Astrocyte (in vitro differentiated cells and primary cell): ENCODE data around the gene MIOX. TPM values are rescaled to one million over a fixed set of nuclear protein-coding genes. Genes with fewer than 3 reads are reported as not detected.

ENCODE experiments used
- DNase-seq: peaks from one replicate; pipeline ENCODE4 v3.0.0-alpha.2; 2010; ENCODE audit warnings: low read depth
- FAIRE-seq: peaks from 2 replicates; lab custom pipeline; 2011; peaks lifted over from hg19 to GRCh38; lab: Jason Lieb, UNC
- H2AFZ ChIP-seq: 2 replicates; pipeline ENCODE4 v1.6.0; 2012; ENCODE audit warnings: low read depth, low read length, inconsistent platforms
- H3K27ac ChIP-seq: 2 replicates; pipeline ENCODE4 v1.5.1; 2011; ENCODE audit warnings: low read depth, low read length, inconsistent platforms
- H3K27me3 ChIP-seq: 2 replicates; pipeline ENCODE4 v1.6.0; 2011; ENCODE audit warnings: low read length, inconsistent platforms; ENCODE audit not compliant: insufficient read depth
- H3K36me3 ChIP-seq: 2 replicates; pipeline ENCODE4 v1.5.1; 2011; ENCODE audit warnings: low read length, inconsistent platforms; ENCODE audit not compliant: insufficient read depth
- H3K4me1 ChIP-seq: 2 replicates; pipeline ENCODE4 v1.5.1; 2011; ENCODE audit warnings: low read length, inconsistent platforms; ENCODE audit not compliant: insufficient read depth
- H3K4me2 ChIP-seq: 2 replicates; pipeline ENCODE4 v1.6.0; 2012; ENCODE audit warnings: low read length, inconsistent platforms
- H3K4me3 ChIP-seq: 2 replicates; pipeline ENCODE4 v1.5.1; 2011; ENCODE audit warnings: low read depth, mild to moderate bottlenecking, low read length, inconsistent platforms; ENCODE audit not compliant: insufficient read depth
- H3K79me2 ChIP-seq: 2 replicates; pipeline ENCODE4 v1.6.0; 2012; ENCODE audit warnings: mild to moderate bottlenecking, low read length, inconsistent platforms; ENCODE audit not compliant: insufficient read depth
- H3K9ac ChIP-seq: 2 replicates; pipeline ENCODE4 v1.6.0; 2012; ENCODE audit warnings: mild to moderate bottlenecking, low read length, inconsistent platforms
- H3K9me3 ChIP-seq: 2 replicates; pipeline ENCODE4 v1.5.1; 2012; ENCODE audit warnings: low read depth, mild to moderate bottlenecking, low read length, inconsistent platforms; ENCODE audit not compliant: insufficient read depth
- H4K20me1 ChIP-seq: 2 replicates; pipeline ENCODE4 v1.6.0; 2012; ENCODE audit warnings: low read length, inconsistent platforms; ENCODE audit not compliant: insufficient read depth
- H3K27ac Mint-ChIP-seq: one replicate; pipeline ENCODE4 v1.8.0; 2021; ENCODE audit warnings: mild to moderate bottlenecking, mixed read lengths; ENCODE audit not compliant: unreplicated experiment
- H3K27me3 Mint-ChIP-seq: one replicate; pipeline ENCODE4 v1.8.0; 2021; ENCODE audit warnings: low read depth, mixed read lengths; ENCODE audit not compliant: unreplicated experiment
- H3K36me3 Mint-ChIP-seq: one replicate; pipeline ENCODE4 v1.8.0; 2021; ENCODE audit warnings: low read depth, mixed read lengths; ENCODE audit not compliant: unreplicated experiment
- H3K4me1 Mint-ChIP-seq: one replicate; pipeline ENCODE4 v1.8.0; 2021; ENCODE audit warnings: low read depth, mixed read lengths; ENCODE audit not compliant: unreplicated experiment
- H3K4me3 Mint-ChIP-seq: one replicate; pipeline ENCODE4 v1.8.0; 2021; ENCODE audit warnings: mild to moderate bottlenecking, moderate library complexity, mixed read lengths; ENCODE audit not compliant: unreplicated experiment
- H3K9me3 Mint-ChIP-seq: one replicate; pipeline ENCODE4 v1.8.0; 2021; ENCODE audit warnings: mild to moderate bottlenecking, mixed read lengths; ENCODE audit not compliant: unreplicated experiment
- EZH2 ChIP-seq: IDR thresholded peaks from 2 replicates; pipeline ENCODE4 v1.6.1; 2012; ENCODE audit warnings: mild to moderate bottlenecking, low read length, inconsistent platforms; ENCODE audit not compliant: insufficient read depth
- total RNA-seq: library from RNA; stranded (reverse); gene quantifications from 2 replicates; pipeline ENCODE4 v1.2.1, GENCODE V29; 2021
- TF ChIP-seq, protein P1 (sequence below): IDR thresholded peaks from 2 replicates; pipeline ENCODE4 v1.5.1; 2011; ENCODE audit warnings: low read depth, mild to moderate bottlenecking, inconsistent platforms, low read length, moderate library complexity; ENCODE audit not compliant: insufficient read depth

MIOX gene
- total RNA-seq, 1 donor from 2014 or later, result 0.91 TPM

DNA sequence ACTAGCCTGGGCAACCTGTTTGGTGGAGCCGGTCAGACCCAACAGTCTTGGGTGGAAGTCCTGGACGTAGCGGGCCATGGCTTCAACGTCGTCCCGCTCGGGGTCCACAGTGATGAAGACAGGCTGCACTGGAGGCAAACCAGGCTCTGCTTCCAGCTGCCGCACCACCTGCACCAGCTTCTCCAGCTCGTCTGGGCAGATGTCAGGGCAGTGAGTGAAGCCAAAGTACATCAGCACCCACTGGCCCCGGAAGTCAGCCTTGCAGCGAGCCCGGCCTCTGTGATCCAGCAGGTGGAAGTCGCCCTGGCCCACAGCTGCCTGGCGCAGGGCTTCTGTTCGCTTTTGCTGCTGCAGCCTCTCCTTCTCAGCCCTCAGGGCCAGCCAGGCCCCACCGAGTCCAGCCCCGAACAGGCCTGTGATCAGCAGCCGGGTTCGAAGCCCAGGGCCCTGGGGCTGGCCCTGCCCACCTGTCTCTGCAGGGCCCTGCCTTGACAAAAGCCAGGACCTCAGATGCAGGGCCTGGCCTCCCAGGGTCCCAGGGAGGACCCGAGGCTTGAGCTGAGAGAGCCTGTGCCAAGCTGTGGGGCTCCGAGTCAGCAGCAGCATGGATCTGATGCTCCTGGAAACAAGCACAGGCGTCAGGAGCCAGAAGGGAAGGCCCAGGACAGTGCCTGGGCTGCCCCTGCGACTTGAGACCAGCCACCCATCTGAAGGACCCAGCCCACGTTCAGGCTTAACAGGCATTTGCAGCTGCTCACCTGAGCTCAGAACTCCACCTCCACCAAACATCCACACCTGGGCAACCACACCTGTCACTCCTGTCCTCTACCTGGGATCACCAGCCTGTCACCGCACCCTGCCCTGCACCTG lies 37.4 kb downstream of the MIOX start:
- peaks cover 3% of the 10 kb centered on the region for H3K9me3 Mint-ChIP-seq
- peak overlapping the region; percentile 97 for H3K4me3 Mint-ChIP-seq
- FAIRE-seq (no peak), DNase-seq (no peak)
- H3K79me2 ChIP-seq, result peaks cover 36% of the 10 kb centered on the region
- H2AFZ ChIP-seq, result no peak overlapping the region
- no peaks in the 10 kb centered on the region for H3K27me3 Mint-ChIP-seq
- H3K9me3 ChIP-seq, result no peaks in the 10 kb centered on the region
- H3K4me1 ChIP-seq, result peaks cover 20% of the 10 kb centered on the region
- peaks cover 7% of the 10 kb centered on the region for H3K36me3 Mint-ChIP-seq
- H3K9ac ChIP-seq, result peak overlapping the region; percentile 84
- peaks cover 1% of the 10 kb centered on the region for H3K27me3 ChIP-seq
- peaks cover 40% of the 10 kb centered on the region for H4K20me1 ChIP-seq
- H3K27ac Mint-ChIP-seq, result peak overlapping the region; percentile 90
- H3K4me1 Mint-ChIP-seq, result peaks cover 4% of the 10 kb centered on the region
- H3K36me3 ChIP-seq, result no peaks in the 10 kb centered on the region
- peak overlapping the region; percentile 99 for H3K4me2 ChIP-seq
- TF ChIP-seq, protein P1, sequence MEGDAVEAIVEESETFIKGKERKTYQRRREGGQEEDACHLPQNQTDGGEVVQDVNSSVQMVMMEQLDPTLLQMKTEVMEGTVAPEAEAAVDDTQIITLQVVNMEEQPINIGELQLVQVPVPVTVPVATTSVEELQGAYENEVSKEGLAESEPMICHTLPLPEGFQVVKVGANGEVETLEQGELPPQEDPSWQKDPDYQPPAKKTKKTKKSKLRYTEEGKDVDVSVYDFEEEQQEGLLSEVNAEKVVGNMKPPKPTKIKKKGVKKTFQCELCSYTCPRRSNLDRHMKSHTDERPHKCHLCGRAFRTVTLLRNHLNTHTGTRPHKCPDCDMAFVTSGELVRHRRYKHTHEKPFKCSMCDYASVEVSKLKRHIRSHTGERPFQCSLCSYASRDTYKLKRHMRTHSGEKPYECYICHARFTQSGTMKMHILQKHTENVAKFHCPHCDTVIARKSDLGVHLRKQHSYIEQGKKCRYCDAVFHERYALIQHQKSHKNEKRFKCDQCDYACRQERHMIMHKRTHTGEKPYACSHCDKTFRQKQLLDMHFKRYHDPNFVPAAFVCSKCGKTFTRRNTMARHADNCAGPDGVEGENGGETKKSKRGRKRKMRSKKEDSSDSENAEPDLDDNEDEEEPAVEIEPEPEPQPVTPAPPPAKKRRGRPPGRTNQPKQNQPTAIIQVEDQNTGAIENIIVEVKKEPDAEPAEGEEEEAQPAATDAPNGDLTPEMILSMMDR, result no peak
- no peak for TF ChIP-seq EZH2
- H3K27ac ChIP-seq, result no peak overlapping the region
- H3K4me3 ChIP-seq, result peak overlapping the region; percentile 72

DNA sequence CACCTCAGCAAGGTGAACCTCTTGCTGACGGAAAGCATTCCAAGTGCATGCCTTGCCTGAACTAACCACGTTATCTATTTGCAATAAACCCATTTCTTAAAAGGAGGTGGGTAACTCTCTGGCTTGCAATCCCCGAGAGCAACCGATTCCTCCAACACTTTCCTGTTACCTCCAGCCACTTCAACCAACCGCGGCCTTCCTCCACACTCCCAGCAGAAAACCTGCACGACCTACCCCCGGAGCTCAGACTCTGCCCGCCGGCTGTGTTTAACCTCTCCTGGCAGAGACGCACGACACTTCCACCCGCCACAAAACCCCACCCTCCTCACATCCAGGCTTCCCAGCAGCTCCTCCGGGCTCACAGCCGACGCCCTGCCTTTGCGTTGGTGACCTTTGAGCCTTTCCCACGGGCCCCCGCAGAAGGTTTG lies 38.0 kb downstream of the MIOX start:
- Histone ChIP-seq H3K79me2 (peaks cover 36% of the 10 kb centered on the region), H3K36me3 (no peaks in the 10 kb centered on the region), H3K4me3 (peak overlapping the region; percentile 72), H3K27ac (peak overlapping the region; percentile 77), H3K4me2 (peak overlapping the region; percentile 99), H3K27me3 (peaks cover 7% of the 10 kb centered on the region), H2AFZ (peak overlapping the region; percentile 81), H3K9me3 (no peaks in the 10 kb centered on the region), H4K20me1 (peaks cover 42% of the 10 kb centered on the region), H3K4me1 (peaks cover 20% of the 10 kb centered on the region), H3K9ac (peak overlapping the region; percentile 84)
- Mint-ChIP-seq H3K36me3 (peaks cover 7% of the 10 kb centered on the region), H3K9me3 (peaks cover 3% of the 10 kb centered on the region), H3K4me1 (peaks cover 4% of the 10 kb centered on the region), H3K4me3 (peak overlapping the region; percentile 97), H3K27ac (peak overlapping the region; percentile 90), H3K27me3 (no peaks in the 10 kb centered on the region)
- TF ChIP-seq EZH2, result no peak
- TF ChIP-seq, protein P1, result no peak
- FAIRE-seq (no peak), DNase-seq (no peak)
